Activated B cell treated with CpG ODN at 0.5 μM for 24 hours (primary cell): ENCODE measurements around the gene CERS6. TPM values are rescaled to one million over a fixed set of nuclear protein-coding genes. Genes with fewer than 3 reads are reported as not detected.
"Not testable (repeated sequence)": the region's sequence is repeated elsewhere in the genome, so short reads cannot be mapped to it uniquely, and the experiment has no call there.

Experiments used
- ATAC-seq: fragments of 200-7000 bp; cut with Tn5 transposase; one replicate; pipeline ENCODE4 v1.10.0; 2021; ENCODE audit warnings: low read depth, mild to moderate bottlenecking, moderate library complexity
- CTCF ChIA-PET: fragments of 350-600 bp; sonication (Branson Sonifier 250); formaldehyde crosslinking; loops from one replicate; lab custom pipeline; 2021; ENCODE audit warnings: antibody characterized with exemption; lab: Charles Lee
- POLR2A ChIA-PET: fragments of 350-600 bp; sonication (Branson Sonifier 250); formaldehyde crosslinking; loops from one replicate; lab custom pipeline; 2021; ENCODE audit warnings: antibody characterized with exemption; lab: Charles Lee
- DNase-seq: peaks from one replicate; pipeline ENCODE4 v3.0.0; 2022
- H3K27ac Mint-ChIP-seq: one replicate; pipeline ENCODE4 v1.8.0; 2020; ENCODE audit warnings: mixed read lengths
- H3K27me3 Mint-ChIP-seq: one replicate; pipeline ENCODE4 v1.8.0; 2021; ENCODE audit warnings: mixed read lengths
- H3K36me3 Mint-ChIP-seq: one replicate; pipeline ENCODE4 v1.8.0; 2021; ENCODE audit warnings: low read depth, mixed read lengths
- H3K4me1 Mint-ChIP-seq: one replicate; pipeline ENCODE4 v1.8.0; 2021; ENCODE audit warnings: mixed read lengths
- H3K4me3 Mint-ChIP-seq: one replicate; pipeline ENCODE4 v1.8.0; 2020; ENCODE audit warnings: mild to moderate bottlenecking, mixed read lengths
- H3K9me3 Mint-ChIP-seq: one replicate; pipeline ENCODE4 v1.8.0; 2020; ENCODE audit warnings: mixed read lengths
- intact Hi-C: fragments of 100-400 bp; cut with micrococcal nuclease; formaldehyde crosslinking; loops from one replicate; pipeline ENCODE4 v1.15.1; 2024
- total RNA-seq: library from RNA; stranded (reverse); gene quantifications from 2 replicates; pipeline ENCODE4 v1.2.3, GENCODE V29; 2022
- TF ChIP-seq, protein P1 (sequence below): fragments of 200-600 bp; IDR thresholded peaks from one replicate; pipeline ENCODE4 v1.8.0; 2022; ENCODE audit warnings: antibody characterized with exemption, mild to moderate bottlenecking

CERS6 gene
- total RNA-seq, 1 donor from 2014 or later = 5.3 TPM

DNA sequence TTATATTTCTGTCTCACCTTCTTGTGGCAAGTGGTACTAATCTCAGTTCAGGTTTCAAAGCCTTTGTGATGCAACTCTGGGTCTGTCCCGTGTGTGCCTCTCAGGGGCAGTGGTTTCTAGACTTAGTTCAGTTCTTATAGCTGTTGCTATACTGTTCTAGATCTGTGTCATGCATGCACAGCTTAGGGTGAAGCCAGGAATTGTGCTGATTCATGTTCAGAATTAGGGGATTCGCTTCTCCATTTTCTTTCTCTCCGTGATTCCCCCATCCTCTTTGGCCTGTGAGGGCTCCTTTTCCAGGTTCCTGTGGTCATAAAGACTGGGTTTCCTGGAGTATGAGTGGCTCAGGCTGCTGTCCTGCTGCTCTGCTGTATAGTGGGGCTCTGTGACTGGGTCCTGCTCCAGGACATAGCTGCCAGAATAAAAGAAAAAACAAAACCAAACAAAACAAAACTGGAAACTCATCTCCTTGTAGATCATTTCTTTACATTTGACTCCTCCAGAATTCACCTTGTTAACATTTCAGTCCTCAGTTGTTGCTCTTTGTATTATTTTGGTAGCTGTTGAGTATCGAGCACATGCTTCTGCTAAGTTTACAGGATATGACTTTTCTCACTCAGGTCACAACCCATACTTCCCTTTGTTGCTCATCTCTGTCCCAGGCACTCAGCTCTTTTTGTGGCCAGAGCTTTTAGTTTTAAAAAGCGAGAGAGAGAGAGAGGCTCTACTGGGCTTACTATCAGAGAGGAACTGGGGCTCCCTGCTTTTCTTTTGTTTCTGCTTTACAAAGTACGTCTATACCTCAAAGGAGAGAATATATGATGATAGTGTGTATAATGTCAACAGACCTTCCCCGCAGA lies 34.2 kb downstream of the CERS6 start:
- H3K4me1 Mint-ChIP-seq = peaks cover 35% of the 10 kb centered on the region
- peak overlapping the region; percentile 66 for H3K4me3 Mint-ChIP-seq
- H3K27ac Mint-ChIP-seq = peak overlapping the region; percentile 88
- ATAC-seq (peak; percentile 86), DNase-seq (no peak)
- H3K9me3 Mint-ChIP-seq = peaks cover 6% of the 10 kb centered on the region
- TF ChIP-seq, protein P1, sequence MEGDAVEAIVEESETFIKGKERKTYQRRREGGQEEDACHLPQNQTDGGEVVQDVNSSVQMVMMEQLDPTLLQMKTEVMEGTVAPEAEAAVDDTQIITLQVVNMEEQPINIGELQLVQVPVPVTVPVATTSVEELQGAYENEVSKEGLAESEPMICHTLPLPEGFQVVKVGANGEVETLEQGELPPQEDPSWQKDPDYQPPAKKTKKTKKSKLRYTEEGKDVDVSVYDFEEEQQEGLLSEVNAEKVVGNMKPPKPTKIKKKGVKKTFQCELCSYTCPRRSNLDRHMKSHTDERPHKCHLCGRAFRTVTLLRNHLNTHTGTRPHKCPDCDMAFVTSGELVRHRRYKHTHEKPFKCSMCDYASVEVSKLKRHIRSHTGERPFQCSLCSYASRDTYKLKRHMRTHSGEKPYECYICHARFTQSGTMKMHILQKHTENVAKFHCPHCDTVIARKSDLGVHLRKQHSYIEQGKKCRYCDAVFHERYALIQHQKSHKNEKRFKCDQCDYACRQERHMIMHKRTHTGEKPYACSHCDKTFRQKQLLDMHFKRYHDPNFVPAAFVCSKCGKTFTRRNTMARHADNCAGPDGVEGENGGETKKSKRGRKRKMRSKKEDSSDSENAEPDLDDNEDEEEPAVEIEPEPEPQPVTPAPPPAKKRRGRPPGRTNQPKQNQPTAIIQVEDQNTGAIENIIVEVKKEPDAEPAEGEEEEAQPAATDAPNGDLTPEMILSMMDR = no peak
- intact Hi-C loops = loop anchor here (1.0 to 10.0 kb wide), 6 partner anchors 21 to 245 kb away; partner anchors contain the start of genes CERS6 and STK39
- H3K36me3 Mint-ChIP-seq = peaks cover 3% of the 10 kb centered on the region
- ChIA-PET POLR2A (interaction anchor here (0.7 to 1.6 kb wide), 8 partner anchors 13 to 243 kb away, joined by 3 to 8 read pairs (median 3); partner anchors contain the start of genes CERS6 and STK39), CTCF (interaction anchor here (0.8 to 2.0 kb wide), 4 partner anchors 9 to 197 kb away, joined by 3 to 6 read pairs (median 4); no protein-coding TSS in a partner anchor)
- no peaks in the 10 kb centered on the region for H3K27me3 Mint-ChIP-seq

DNA sequence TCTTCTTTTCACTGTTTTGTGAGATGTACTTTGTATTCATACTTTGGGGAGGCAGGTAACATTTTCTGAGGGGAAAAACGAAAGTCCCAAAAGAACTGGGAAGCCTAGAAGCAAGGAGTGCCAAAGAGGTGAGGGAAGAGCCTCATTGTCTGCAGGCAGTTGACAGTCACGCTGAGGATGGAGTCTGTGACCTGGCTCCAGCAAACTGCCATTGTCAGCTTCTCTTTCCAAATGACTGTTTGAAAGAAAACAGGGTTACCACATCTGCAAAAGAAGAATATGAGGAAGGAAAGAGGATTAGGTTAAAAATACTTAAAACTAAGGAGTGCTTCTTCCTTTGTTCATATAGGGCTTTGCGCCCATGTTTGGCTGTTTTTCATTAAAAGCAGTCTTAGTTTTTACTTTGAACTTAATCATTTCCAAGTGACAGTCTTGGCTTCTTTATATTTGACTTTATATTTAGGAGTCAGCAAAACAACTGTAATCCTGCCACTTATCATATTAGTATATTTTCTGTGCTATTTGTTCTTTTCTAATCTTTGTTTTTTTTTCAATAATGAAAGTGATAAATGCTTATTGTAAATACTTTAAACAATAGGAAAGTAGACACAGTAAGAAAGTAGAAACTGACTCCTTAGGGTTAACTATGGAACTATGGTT lies 35.0 kb downstream of the CERS6 start:
- no peak for ATAC-seq
- no peak for DNase-seq
- Mint-ChIP-seq H3K27ac (peak overlapping the region; percentile 88), H3K4me1 (peaks cover 43% of the 10 kb centered on the region), H3K36me3 (peaks cover 3% of the 10 kb centered on the region), H3K4me3 (peak overlapping the region; percentile 66), H3K27me3 (no peaks in the 10 kb centered on the region), H3K9me3 (peaks cover 3% of the 10 kb centered on the region)
- ChIA-PET CTCF (interaction anchor here (0.8 to 2.0 kb wide), 3 partner anchors 33 to 196 kb away, joined by 3 to 6 read pairs (median 4); no protein-coding TSS in a partner anchor), POLR2A (interaction anchor here (0.7 to 1.6 kb wide), 3 partner anchors 40 to 221 kb away, joined by 3 to 5 read pairs (median 3); no protein-coding TSS in a partner anchor)
- TF ChIP-seq, protein P1 = no peak
- intact Hi-C loops = loop anchor here (1.0 to 10.0 kb wide), 6 partner anchors 22 to 246 kb away; partner anchors contain the start of genes CERS6 and STK39

DNA sequence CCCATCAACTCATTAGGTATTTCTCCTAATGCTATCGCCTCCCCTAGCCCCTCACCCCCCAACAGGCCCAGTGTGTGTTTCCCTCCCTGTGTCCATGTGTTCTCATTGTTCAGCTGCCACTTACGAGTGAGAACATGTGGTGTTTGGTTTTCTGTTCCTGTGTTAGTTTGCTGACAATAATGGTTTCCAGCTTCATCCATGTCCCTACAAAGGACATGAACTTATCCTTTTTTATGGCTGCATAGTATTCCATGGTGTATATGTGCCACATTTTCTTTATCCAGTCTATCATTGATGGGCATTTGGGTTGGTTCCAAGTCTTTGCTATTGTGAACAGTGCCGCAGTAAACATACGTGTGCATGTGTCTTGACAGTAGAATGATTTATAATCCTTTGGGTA lies 35.7 kb downstream of the CERS6 start:
- H3K4me3 Mint-ChIP-seq, ATAC-seq, H3K27ac Mint-ChIP-seq, POLR2A ChIA-PET, H3K36me3 Mint-ChIP-seq, H3K9me3 Mint-ChIP-seq, DNase-seq, CTCF ChIA-PET, H3K27me3 Mint-ChIP-seq: not testable (repeated sequence)
- intact Hi-C loops = loop anchor here (2.0 to 10.0 kb wide), 3 partner anchors 61 to 247 kb away; partner anchors contain the start of gene STK39
- H3K4me1 Mint-ChIP-seq = peaks cover 44% of the 10 kb centered on the region

DNA sequence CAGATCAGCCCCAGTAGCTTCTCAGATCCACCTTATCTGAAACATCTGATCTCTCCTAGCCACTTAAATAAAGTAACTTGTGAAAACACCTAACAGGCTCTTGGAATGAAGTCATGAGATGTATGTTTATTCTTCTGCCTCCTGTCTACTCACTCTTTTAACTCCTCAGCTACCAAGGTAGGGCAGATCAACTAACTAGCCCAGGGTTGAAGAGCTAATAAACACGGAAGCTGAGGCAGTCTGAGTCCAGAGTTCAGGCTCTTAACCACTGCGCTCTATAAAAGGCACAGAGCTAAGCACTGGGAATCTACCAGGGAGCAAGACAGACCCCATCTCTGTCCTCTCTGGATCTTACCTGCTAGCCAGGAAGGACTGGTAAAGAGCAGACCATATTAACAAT lies 37.1 kb downstream of the CERS6 start:
- ATAC-seq, CTCF ChIA-PET, H3K9me3 Mint-ChIP-seq, H3K27ac Mint-ChIP-seq, H3K27me3 Mint-ChIP-seq, H3K4me3 Mint-ChIP-seq, DNase-seq, H3K36me3 Mint-ChIP-seq, POLR2A ChIA-PET: not testable (repeated sequence)
- intact Hi-C loops = loop anchor here (5.0 to 10.0 kb wide), 2 partner anchors 59 to 248 kb away; partner anchors contain the start of gene STK39
- H3K4me1 Mint-ChIP-seq = peaks cover 46% of the 10 kb centered on the region

DNA sequence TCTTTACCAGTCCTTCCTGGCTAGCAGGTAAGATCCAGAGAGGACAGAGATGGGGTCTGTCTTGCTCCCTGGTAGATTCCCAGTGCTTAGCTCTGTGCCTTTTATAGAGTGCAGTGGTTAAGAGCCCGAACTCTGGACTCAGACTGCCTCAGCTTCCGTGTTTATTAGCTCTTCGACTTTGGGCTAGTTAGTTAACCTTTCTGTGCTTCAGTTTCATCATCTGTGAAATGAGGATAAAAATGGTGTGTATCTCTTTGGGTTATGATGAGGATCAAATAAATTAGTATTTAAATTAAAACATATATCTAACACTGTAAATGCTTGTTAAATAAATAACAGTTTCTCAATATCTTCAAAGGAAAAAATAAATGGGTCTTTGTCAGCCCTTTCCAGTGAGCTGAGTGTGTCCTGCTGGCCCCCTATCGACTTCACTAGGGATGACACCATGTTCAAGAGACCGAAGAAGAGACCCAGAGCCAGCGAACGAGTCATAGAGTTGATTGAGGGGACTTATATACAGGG lies 38.2 kb downstream of the CERS6 start:
- H3K4me1 Mint-ChIP-seq = peaks cover 44% of the 10 kb centered on the region
- CTCF ChIA-PET = interaction anchor here (1.2 to 1.4 kb wide), 2 partner anchors 148 to 193 kb away, joined by 3 read pairs; no protein-coding TSS in a partner anchor

More for the DNA sequence above, 38.2 kb downstream of the CERS6 start:
- Mint-ChIP-seq H3K27ac (no peak overlapping the region), H3K27me3 (no peaks in the 10 kb centered on the region), H3K4me3 (no peak overlapping the region), H3K9me3 (no peaks in the 10 kb centered on the region), H3K36me3 (no peaks in the 10 kb centered on the region)
- ATAC-seq = no peak
- TF ChIP-seq, protein P1 = no peak
- intact Hi-C loops = loop anchor here (5.0 to 10.0 kb wide), 2 partner anchors 58 to 249 kb away; partner anchors contain the start of gene STK39
- POLR2A ChIA-PET = interaction anchor here (0.6 kb wide), 1 partner anchor 38 kb away, joined by 7 read pairs; the partner anchor contains the start of gene CERS6
- DNase-seq = no peak
